HG02870 (cell line): ENCODE results near the gene PSMC3.
A peak's percentile ranks its signal among the peaks of the same experiment; 100 is the strongest.
"Not testable (repeated sequence)": the region's sequence is repeated elsewhere in the genome, so short reads cannot be mapped to it uniquely, and the experiment has no call there.

Source experiments
- ATAC-seq: cut with Tn5 transposase; IDR thresholded peaks from one replicate; pipeline ENCODE4 v1.9.1; 2021; ENCODE audit warnings: mild to moderate bottlenecking, moderate library complexity; ENCODE audit not compliant: unreplicated experiment

Gene PSMC3

DNA sequence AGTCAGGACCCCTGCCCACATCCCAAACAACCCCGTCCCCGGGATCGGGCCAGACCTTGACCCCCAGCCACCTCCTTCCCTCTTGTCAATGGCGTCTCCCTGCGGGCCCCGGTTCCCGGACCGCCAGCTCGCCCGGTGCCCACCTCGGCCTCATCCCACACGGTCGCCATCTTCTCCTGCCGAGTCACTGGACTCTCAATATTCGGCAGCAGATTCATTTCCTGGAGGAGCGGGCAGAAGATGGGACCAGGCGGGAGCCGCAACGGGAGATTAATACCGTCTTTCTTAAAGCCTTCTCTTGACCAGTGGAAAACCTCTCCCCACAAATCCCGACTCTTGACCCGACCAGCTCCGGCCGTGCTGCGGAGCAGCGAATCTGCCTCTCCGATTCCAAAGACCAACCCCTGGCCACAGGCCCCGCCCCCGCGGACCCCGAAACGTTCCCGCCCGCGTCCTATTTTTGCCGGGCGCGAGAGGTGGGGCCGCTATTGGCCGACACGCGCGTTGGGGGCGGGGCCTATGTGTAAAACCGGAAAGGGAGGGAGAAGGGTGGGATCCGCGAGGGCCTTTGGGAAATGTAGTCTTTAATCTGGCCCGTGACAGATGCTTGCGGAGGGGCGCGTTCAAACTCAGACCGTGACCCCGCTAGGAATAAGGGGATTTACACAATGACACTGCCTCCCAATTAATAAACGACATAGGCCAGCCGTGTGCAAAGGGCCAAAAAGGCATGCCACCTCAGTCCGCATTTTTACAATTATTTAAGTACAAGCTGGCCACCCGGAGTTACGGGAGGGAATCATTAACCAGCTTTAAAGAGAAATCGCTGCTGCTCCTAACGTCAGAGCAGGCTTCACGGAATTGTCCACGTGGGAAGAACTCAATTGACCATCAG, at the start of gene PSMC3:
PSMC3 (minus strand) TSS at position 378 of the 895 bp plus-strand sequence; CDS start at position 218, 160 bp downstream.
- ATAC-seq: peak; percentile 95

DNA sequence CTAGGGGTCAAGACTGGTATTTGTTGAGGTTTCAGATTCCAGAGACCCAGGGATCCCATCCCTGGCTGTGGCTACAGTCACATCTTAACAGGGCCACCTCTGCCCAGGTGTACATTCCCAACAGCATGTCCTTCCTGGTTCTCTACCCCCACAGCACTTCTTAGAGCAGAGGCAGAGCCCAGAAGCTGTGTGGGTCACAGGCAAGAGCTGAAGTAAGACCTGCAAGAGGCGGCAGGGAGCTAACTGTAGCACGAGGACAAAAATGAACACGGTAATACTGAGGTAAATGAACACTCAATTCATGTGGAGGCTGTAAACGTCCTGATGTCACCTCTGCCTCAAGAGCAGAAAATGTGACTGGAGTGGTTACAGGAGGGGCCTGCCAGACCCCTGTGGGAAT, 44.4 kb upstream of the PSMC3 start:
- no peak for ATAC-seq

DNA sequence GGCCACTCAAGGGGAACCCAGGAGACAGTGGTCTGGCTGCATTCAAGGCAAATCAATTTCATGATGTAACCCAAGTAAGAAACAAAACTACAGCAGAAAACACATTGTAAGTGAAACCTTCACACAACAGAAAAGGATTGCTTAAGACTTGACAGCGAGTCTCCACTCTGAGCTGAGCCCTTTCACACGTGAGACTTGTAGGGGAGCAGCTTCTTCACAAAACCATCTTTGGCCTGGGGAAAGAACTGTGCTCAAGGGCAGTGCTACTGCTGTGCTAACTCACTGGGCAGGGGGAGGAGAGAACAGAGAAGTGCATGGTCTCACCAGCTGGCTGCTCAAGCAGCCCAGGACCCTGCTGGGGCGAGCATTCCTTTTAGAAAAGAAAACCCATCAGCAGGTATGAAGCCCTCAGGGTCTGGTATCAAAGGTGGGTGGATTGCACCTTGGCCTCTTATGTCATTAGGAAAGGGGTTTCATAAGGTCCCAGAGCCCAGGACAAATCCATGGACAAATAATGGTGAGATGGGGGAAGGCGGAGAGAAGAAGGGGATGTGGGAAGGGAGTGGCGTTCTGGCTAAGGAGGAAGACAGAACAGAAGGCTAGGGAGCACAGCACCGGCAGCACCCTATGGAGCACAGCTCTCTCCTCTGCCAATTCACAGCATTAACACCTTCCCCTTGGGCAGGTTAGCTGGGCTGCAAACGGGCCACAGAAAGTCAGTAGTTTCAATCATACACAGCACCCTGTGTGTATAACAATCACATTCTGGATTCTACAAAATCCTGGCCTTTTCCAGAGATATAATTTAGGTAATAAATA, 43.3 kb upstream of the PSMC3 start:
- ATAC-seq: no peak

DNA sequence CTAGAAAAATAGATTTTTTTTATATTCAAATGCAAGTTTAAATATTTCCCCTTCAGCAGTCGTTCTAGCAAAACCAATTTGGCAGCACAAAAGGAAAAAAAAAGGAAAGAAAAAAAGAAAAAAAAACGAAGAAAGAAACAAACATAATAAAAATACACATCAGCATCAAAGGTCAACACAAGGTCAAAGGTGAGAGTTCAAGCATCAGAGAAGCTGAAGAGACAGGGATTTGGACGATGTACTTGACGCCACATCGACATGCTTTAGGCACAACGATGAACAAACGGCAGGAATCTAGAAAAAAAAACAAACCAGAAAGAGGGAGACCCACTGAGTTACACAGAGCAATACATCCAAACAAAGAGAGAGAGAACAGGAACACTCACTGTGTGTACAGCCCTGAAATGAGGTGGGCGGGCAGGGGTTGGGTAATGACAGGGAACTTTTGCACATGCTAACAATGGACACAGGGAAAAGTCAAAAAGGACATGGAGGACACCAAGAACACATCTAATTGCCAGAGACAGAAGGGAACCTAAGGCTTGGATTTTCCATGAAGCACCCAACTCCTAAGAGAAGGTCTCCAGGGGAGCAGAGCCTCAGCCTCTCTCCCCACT, 42.5 kb upstream of the PSMC3 start:
- ATAC-seq: no peak

DNA sequence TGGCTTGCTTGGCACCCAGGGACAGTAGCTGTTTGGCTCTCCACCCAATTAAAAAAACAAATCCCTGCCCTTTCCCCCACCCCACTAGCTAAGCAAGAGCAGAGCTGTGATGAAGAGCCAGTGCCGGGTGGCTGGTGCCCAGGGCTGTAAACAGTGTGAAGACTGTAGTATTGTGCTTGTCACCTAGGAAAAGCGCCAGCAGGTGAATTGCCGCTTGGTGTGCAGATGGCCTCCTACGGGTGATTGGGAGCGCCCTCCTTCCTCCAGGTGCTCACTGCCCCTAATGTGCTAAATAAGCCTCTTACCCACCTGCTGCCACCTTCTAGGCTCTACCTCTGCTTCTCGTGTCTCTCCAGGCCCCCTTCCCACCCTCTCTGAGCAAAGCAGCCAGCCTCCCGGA, 41.1 kb upstream of the PSMC3 start:
- no peak for ATAC-seq

DNA sequence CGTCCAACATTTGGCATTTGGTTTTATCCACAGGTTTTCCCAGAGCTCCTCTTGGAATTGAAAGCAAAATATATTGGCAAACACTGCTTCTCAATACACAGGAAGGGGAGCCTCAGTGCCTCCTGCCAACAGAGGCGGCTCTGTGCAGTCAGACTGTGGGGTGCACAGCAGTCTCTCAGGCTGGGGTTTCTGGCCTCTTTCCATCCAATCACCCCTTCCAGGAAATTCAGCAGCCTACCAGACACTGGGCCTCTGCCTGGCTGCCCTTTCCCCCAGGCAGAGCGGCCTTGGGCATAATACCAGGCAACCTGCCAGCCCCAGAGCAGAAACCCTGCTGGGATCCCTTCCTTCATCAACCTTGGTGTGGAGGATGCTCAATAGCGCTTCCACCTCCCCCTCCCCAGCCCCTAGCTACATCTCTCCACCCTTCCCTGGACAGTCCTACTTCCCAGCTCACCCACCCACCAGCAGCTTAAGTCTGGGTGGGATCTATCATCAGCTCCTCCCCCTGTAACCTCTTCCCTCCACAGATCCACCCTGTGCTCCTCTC, 40.5 kb upstream of the PSMC3 start:
- ATAC-seq: no peak

DNA sequence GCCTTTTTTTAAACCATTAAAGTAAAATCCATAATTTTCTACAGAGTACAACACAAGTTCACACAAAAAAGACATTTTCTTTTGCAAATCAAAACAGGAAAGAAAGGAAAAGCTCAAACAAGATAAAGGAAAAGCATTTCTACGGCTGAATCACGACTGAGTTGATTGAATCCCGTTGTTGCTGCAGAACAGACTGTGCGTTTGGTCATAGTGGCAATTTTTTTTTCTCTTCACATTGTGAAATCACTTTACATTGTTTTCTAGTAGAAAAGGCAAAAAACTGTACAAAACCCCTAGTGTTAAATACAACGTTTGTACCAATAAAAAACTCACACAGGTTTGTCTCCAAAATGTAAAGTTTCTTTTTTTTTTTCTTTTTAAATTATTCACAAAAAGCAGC, 40.0 kb upstream of the PSMC3 start:
- no peak for ATAC-seq

DNA sequence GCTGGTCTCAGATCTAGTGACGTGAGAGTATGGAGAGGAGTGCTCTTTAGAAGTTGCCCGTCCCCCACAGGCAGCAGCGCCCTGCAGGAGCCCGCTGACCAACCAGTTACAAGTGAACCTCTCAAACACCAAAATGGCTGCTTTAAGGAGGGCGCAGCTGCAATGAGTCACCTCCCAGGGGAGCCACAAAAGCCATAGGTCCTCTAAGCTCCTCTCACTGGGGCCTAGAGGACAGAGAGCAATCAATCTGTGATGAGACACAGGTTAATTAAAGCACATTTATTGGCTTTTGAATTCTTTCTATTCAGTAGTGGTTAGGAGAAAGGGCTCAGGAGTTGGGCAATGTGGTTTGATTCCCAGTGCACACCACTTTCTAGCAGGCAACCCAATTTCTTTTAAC, 38.2 kb upstream of the PSMC3 start:
- ATAC-seq: no peak

DNA sequence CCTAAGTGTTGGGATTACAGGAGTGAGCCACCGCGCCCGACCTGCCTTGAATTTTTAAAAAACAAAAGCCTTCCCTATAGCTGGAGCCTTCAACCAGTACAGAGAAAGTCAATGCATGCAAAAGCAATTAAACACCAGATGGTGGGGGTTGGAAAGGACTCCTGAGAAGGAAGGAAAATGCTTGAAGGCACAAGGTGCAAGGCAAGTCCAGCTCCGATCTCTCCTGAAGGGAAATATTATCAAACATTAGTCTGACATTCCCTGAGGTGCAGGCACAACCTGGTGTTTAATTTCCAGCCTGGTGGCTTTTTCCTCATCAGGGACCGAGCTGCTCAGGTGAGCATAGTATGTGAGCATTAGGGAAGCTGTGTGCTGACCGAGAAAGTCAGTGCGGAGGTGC, 35.6 kb upstream of the PSMC3 start:
- no peak for ATAC-seq

DNA sequence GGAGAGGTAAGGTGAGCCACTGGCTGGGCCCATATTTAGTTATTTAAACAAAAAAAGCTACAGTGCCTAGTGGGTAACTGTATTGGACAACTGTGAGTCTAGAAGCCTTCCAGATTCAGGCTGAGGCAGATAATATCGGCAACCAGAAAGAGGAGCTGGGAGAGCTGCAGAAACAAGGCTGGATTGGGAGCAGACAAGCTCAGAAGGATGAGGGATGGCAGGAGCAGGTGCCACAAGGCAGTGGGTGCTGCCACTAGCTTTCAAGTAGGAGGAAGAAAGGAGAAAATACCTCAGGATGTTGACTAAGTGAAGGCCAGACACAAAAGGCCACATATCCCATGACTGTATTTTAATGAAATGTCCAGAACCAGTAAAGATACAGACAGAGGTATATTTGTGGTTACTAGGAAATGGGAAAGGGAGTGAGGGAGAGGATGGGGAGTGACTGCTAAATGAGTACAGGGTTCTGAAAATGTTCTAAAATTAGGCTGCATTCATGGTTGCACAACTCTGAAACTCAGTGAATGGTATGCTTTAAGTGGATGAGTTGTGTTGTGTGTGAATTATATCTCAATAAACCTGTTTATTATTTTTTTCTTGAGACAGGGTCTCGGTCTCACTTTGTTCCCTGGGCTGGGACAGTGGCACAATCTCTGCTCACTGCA, 34.5 kb upstream of the PSMC3 start:
- no peak for ATAC-seq

DNA sequence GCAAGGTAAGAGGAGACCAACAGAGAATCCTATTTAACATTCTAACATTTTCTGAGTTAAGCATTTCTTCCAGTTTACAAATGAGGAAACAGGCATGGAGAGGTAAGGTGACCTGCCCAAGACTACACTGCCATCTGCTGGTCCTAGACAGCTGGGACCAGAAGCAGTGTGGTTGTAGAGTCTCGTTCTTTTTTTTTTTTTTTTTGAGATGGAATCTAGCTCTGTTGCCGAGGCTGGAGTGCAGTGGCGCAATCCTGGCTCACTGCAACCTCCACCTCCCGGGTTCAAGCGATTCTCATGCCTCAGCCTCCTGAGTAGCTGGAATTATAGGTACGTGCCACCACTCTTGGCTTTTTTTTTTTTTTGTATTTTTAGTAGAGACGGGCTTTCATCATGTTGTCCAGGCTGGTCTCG, 28.0 kb upstream of the PSMC3 start:
- ATAC-seq: not testable (repeated sequence)

DNA sequence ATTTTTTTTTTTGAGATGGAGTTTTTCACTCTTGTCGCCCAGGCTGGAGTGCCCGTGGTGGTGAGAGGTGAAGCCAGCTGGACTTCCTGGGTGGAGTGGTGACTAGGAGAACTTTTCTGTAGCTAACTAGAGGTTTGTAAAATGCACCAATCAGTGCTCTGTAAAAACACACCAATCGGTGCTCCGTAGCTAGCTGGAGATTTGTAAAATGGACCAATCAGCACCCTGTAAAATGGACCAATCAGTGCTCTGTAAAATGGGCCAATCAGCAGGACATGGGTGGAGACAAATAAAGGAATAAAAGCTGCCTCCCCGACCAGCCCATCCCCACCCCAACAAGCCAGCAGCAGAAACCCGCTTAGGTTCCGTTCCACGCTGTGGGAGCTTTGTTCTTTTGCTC, 27.1 kb upstream of the PSMC3 start:
- ATAC-seq: no peak

DNA sequence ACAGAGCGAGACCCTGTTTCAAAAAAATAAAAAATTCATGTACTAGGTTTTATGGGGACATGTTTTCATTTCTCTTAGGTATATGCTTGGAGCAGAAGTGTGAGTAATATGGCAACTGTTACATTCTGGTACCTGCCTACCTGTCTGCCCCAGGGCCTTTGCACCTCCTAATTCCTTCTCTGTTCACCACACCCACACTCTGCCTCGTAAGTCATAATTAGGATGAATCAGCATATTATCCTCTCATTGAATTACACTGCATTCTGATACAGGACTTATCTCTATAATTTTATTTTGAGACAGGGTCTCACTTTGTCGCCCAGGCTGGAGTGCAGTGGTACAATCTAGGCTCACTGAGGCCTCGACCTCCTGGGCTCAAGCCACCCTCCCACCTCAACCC, 25.8 kb upstream of the PSMC3 start:
- no peak for ATAC-seq

DNA sequence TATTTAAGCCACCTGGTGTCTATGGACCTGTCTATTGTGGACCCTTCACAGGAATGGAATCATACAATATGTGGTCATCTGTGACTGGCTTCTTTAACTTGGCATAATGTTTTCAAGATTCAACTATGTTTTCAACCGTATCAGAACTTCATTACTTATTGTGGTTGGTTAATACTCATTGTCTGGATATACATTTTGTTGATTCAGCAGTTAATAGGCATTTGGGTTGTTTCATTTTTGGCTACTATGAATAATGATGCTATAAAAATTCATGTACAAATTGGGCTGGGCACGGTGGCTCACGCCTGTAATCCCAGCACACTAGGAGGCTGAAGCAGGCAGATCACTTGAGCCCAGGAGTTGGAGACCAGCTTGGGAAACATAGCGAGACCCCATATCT, 25.2 kb upstream of the PSMC3 start:
- ATAC-seq: no peak

DNA sequence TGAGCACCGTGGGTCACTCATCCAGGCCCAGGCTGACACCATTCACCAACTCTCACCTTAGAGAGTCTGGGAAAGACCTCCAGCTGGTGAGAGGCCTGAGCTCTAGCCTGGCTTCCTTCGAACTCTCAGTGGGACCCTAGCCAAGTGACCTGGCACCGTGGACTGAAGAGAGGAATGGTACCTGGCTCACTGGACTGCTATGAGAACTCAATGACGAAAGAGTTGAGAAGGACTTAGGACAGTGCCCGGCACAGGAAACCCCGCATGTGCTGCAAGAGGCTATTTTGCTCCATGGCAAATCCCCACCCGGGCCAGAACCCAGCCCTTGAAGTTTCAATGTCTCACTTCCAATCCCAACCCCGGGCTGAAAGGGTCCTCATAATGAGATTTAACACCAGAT, 23.3 kb upstream of the PSMC3 start:
- no peak for ATAC-seq

DNA sequence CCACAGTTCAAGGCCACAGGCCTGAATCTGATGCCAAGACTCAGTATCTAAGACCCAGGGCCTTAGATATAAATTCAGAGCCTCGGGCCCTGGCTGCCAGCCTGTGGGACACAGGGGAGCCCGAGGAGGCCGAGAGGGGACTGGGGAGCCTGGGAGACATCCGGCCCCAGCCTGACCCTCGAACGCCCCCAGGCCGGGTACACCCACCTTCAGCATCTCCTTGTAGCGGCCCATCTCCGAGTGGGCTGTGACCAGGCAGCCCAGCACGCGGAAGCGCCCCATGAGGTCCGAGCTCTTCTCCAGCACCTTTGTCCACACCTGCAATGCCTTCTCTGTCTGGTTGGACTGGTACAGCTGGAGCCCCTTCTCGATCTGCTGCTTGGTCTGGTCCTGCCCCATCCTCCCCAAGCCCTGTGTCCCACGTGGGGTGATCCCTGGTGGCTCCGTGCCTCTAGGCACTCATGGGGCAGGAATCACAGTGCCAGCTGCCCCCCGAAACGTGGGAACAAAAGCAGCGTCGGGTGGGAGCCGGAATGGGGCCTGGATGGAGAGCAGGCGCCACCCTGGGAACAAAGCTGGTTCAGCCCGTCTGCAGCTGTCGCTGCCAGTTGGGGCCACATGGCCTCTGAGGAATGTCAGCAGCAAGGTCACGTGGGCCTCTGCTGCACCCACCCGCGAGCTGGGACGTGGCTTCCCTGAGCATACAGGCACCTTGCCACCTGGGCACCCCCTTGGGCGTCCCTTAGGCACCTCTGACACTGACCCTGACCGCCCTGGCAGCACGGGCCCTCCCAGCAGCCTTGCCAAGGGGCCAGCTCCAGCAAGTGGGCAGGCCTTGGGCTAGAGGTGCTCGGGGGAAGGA, 22.6 kb upstream of the PSMC3 start, which contains the start of gene RAPSN:
RAPSN (minus strand) TSS at position 571 of the 862 bp plus-strand sequence; CDS start at position 399, 172 bp downstream.
- no peak for ATAC-seq

DNA sequence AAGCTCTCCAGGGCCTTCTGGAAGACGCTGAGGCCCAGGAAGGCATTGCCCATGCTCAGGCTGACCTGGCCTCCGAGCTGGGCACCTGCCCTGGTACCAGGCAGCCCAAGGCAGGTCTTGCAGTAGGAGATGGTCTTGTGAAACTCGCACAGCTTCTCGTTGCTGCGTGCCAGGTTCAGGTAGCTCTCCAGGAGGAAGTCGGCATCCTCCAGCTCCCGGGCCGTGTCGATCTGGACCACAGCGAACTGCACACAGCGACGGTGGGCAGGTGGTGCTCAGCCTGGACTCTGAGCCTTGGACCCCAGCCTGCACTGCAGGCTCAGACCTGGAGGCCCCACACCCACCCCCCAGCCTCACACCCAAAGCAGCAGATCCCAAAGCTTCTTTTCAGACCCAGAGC, 21.7 kb upstream of the PSMC3 start:
- ATAC-seq: no peak

DNA sequence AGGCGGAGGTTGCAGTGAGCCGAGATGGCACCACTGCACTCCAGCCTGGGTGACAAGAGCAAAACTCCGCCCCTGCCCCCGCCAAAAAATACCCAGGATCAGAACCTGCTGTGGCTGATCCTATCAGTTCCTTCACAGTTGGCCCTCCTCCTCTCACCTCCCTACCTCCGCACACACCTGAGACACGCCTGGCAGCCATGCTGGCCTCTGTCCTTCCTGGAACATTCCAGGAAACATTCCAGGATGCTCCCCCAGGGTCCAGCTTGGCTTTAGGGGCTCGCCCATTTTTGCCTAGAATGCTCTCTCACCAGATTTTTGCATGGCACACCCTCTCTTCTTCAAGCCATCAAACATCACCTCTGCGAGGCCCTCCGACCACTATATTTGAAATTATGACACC, 20.6 kb upstream of the PSMC3 start:
- no peak for ATAC-seq

DNA sequence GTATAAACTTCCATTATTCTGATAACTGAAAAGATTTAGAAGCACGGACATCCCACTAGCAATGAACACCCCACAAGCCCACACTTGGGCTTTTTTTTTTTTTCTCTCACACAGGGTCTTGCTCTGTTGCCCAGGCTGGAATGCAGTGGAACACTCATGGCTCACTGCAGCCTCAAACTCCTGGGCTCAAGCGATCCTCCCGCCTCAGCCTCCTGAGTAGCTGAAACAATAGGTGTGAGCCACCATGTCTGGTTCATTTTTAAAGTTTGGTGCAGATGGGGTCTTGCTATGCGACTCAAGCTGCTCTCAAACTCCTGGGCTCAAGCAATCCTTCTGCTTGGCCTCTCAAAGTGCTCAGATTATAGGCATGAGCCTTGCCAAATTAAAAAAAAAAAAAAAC, 19.6 kb upstream of the PSMC3 start:
- ATAC-seq: no peak

DNA sequence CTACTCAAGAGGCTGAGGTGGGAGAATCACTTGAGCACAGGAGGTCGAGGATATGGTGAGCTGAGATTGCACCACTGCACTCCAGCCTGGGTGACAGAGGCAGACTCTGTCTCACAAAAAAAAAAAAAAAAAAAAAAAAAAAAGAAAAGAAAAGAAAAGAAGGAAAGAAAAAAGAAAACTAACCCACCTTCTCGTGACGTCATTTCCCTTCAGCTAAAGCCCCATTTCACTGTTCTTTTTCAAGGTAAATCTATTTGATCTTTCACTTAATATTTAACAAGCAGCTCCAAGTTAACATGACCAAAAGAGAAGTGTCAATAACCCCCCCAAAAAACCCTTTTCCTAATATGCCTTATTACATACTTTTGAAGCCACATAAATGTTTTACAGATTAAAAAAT, 17.6 kb upstream of the PSMC3 start:
- ATAC-seq: no peak
